Medulla oblongata (tissue), 1 donor: ENCODE results near the gene SUPT3H.
"Not testable (repeated sequence)": the region's sequence is repeated elsewhere in the genome, so short reads cannot be mapped to it uniquely, and the experiment has no call there.

Experiments
- DNase-seq: peaks from one replicate; pipeline ENCODE4 v3.0.0-alpha.2; 2015; ENCODE audit errors: extremely low spot score

Gene SUPT3H

GRCh38 chr6:45323656-45324224 lies 54.0 kb downstream of the SUPT3H start:
- DNase-seq = no peak

GRCh38 chr6:45320349-45320748 lies 57.4 kb downstream of the SUPT3H start:
- no peak for DNase-seq

- DNase-seq = no peak
Observed at GRCh38 chr6:45314146-45314545, 63.6 kb downstream of the SUPT3H start.

GRCh38 chr6:45310118-45310788 lies 67.5 kb downstream of the SUPT3H start:
- DNase-seq = no peak

GRCh38 chr6:45305546-45305945 lies 72.2 kb downstream of the SUPT3H start:
- DNase-seq = no peak

GRCh38 chr6:45302832-45303231 lies 74.9 kb downstream of the SUPT3H start:
- no peak for DNase-seq

- DNase-seq = no peak
Observed at GRCh38 chr6:45301348-45302142, 76.2 kb downstream of the SUPT3H start.

GRCh38 chr6:45300736-45301135 lies 77.0 kb downstream of the SUPT3H start:
- DNase-seq = no peak

GRCh38 chr6:45299096-45299581 lies 78.6 kb downstream of the SUPT3H start:
- no peak for DNase-seq

- no peak for DNase-seq
Observed at GRCh38 chr6:45297320-45297719, 80.4 kb downstream of the SUPT3H start.

GRCh38 chr6:45294065-45294701 lies 83.6 kb downstream of the SUPT3H start:
- DNase-seq = not testable (repeated sequence)

GRCh38 chr6:45293306-45293705 lies 84.4 kb downstream of the SUPT3H start:
- DNase-seq = no peak

- DNase-seq = no peak
Observed at GRCh38 chr6:45289751-45290514, 87.8 kb downstream of the SUPT3H start.

GRCh38 chr6:45286707-45287106 lies 91.0 kb downstream of the SUPT3H start:
- DNase-seq = not testable (repeated sequence)

- no peak for DNase-seq
Observed at GRCh38 chr6:45278367-45278766, 99.4 kb downstream of the SUPT3H start.

GRCh38 chr6:45277741-45278140 lies 100.0 kb downstream of the SUPT3H start:
- not testable (repeated sequence) for DNase-seq

- no peak for DNase-seq
Observed at GRCh38 chr6:45275358-45275757, 102.4 kb downstream of the SUPT3H start.

- no peak for DNase-seq
Observed at GRCh38 chr6:45272626-45273025, 105.1 kb downstream of the SUPT3H start.

GRCh38 chr6:45265246-45265645 lies 112.5 kb downstream of the SUPT3H start:
- DNase-seq = no peak

- no peak for DNase-seq
Observed at GRCh38 chr6:45260696-45261095, 117.0 kb downstream of the SUPT3H start.
